ENCODE data around the gene C2orf80.

DNA sequence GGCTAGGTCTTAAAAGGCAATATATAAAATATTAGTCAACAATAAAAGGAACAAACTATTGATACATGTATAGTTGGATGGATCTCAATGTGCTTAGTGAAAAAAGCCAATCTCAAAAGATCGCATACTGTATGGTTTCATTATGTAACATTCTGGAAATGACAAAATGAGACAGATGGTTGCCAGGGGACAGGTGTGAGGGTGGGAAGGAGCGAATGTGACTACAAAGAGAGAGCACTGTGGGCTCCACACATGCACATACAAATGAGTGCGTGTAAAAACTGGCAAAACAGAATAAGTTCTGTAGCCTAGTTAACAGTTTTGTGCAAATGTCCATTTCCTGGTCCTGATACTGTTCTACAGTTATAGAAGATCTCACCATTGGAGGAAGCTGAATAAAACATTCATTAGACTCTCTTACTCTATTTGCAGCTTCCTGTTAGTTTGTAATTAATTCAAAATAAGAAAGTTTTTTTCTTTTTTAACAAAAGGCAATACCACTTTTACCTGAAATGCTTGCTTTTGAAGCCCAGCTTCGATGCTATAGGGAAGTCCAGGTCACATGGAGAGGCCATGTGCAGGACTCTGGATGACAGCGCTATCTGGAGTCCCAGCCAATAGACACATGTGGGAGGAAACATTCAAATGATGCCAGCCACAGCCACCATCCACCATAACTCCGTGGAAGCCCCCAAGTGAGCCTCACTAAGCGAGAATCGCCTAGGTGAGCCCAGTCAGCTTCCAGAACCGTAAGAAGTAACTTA lies 21.0 kb upstream of the C2orf80 start:
- TF ChIP-seq, protein P1, sequence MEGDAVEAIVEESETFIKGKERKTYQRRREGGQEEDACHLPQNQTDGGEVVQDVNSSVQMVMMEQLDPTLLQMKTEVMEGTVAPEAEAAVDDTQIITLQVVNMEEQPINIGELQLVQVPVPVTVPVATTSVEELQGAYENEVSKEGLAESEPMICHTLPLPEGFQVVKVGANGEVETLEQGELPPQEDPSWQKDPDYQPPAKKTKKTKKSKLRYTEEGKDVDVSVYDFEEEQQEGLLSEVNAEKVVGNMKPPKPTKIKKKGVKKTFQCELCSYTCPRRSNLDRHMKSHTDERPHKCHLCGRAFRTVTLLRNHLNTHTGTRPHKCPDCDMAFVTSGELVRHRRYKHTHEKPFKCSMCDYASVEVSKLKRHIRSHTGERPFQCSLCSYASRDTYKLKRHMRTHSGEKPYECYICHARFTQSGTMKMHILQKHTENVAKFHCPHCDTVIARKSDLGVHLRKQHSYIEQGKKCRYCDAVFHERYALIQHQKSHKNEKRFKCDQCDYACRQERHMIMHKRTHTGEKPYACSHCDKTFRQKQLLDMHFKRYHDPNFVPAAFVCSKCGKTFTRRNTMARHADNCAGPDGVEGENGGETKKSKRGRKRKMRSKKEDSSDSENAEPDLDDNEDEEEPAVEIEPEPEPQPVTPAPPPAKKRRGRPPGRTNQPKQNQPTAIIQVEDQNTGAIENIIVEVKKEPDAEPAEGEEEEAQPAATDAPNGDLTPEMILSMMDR (IDR thresholded peaks at IDR 0.05): no peak
- TF ChIP-seq EZH2 (IDR thresholded peaks at IDR 0.05; ENCODE audit: borderline replicate concordance, insufficient read depth, low read depth, low read length, poor library complexity, severe bottlenecking): no peak

All from B cell (primary cell).